ENCODE results near the gene ZGPAT. TPM values are rescaled to one million over a fixed set of nuclear protein-coding genes. Genes with fewer than 3 reads are reported as not detected.

ZGPAT gene
- total RNA-seq, 1 donor from 2014 or later, result 19.2 TPM

DNA sequence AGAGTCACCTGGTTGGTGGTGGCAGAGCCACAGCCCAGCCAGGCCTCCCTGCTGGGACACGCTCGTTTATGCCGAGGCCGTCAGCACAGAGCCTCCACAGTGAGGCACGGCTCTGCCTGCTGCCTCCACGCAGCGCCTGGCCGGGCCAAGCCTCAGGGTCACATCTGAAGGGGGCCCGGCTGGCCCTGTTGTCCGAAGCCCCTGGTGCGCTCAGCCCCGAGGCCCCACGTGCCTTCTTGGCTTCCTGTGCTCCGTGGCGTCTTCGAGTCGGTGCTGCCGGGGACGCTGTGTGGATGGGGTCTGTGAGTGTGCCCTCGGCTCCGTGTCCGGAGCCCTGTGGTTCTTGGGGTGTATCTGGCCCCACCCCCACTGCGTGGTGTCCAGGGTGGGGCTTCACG lies 21.7 kb upstream of the ZGPAT start:
- TF ChIP-seq CTCF (IDR thresholded peaks at IDR 0.05), result no peak
- no peaks in the 10 kb centered on the region for H3K36me3 Mint-ChIP-seq (ENCODE audit: low read depth)
- peak overlapping the region; percentile 49 for H3K27ac Mint-ChIP-seq (ENCODE audit: unreplicated experiment)
- H3K4me1 Mint-ChIP-seq (ENCODE audit: low read depth), result peaks cover 25% of the 10 kb centered on the region
- H3K4me3 Mint-ChIP-seq (ENCODE audit: unreplicated experiment), result no peak overlapping the region
- DNase-seq (ENCODE audit: low spot score), result no peak
- no peaks in the 10 kb centered on the region for H3K27me3 Mint-ChIP-seq (ENCODE audit: low read depth)
- H3K9me3 Mint-ChIP-seq (ENCODE audit: low read depth), result no peaks in the 10 kb centered on the region

DNA sequence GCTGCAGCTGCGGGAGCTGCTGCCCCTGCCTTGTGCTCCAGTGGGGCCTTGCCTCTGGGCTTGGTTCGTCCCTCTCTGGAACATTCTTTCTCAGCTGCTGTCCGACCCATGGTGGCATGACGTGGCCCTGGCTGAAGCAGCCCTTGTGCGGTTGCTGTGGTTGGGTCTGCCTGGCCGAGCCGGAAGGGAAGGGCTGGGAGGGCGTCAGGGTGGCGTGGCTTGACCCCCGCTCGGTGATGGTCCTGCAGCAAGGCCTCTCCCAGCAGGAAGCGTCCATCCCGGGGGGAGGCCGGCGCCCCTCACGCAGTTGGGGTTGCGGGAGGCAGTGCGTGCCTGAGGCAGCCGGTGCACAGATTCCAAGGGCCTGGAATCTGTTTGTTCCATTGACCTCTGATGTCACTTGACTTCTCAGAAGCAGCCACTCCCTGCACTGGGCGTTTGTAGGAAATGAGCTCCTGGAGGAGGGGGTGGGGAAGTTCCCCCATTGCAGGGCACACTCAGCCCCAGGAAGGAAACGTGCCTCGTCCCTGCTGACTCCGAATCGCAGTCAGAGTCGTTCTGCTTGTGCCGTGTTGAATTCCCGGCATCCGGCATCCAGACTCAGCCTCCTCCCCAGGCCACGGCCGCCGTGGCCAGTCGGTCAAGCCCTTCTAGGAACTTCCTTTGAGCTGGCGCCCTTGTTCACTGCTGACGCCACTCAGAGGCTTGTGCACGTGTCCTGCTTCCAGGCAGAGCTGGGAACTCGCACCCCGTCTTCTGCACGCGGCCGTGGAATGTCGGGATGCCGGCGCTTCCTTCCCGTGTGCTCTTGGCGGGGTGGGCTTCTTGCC lies 21.1 kb upstream of the ZGPAT start:
- DNase-seq (ENCODE audit: low spot score), result no peak
- Mint-ChIP-seq H3K4me1 (ENCODE audit: low read depth) (peaks cover 24% of the 10 kb centered on the region), H3K36me3 (ENCODE audit: low read depth) (peaks cover 3% of the 10 kb centered on the region), H3K27ac (ENCODE audit: unreplicated experiment) (peak overlapping the region; percentile 69), H3K27me3 (ENCODE audit: low read depth) (no peaks in the 10 kb centered on the region), H3K9me3 (ENCODE audit: low read depth) (no peaks in the 10 kb centered on the region), H3K4me3 (ENCODE audit: unreplicated experiment) (peak overlapping the region; percentile 2)
- TF ChIP-seq CTCF (IDR thresholded peaks at IDR 0.05), result no peak

- Mint-ChIP-seq H3K27ac (ENCODE audit: unreplicated experiment) (no peak overlapping the region), H3K4me3 (ENCODE audit: unreplicated experiment) (no peak overlapping the region), H3K9me3 (ENCODE audit: low read depth) (no peaks in the 10 kb centered on the region), H3K27me3 (ENCODE audit: low read depth) (no peaks in the 10 kb centered on the region), H3K36me3 (ENCODE audit: low read depth) (peaks cover 3% of the 10 kb centered on the region), H3K4me1 (ENCODE audit: low read depth) (peaks cover 21% of the 10 kb centered on the region)
- no peak for DNase-seq (ENCODE audit: low spot score)
- no peak for TF ChIP-seq CTCF (IDR thresholded peaks at IDR 0.05)
These were observed 20.2 kb upstream of the ZGPAT start for GRCh38 chr20:63687419-63688178.

DNA sequence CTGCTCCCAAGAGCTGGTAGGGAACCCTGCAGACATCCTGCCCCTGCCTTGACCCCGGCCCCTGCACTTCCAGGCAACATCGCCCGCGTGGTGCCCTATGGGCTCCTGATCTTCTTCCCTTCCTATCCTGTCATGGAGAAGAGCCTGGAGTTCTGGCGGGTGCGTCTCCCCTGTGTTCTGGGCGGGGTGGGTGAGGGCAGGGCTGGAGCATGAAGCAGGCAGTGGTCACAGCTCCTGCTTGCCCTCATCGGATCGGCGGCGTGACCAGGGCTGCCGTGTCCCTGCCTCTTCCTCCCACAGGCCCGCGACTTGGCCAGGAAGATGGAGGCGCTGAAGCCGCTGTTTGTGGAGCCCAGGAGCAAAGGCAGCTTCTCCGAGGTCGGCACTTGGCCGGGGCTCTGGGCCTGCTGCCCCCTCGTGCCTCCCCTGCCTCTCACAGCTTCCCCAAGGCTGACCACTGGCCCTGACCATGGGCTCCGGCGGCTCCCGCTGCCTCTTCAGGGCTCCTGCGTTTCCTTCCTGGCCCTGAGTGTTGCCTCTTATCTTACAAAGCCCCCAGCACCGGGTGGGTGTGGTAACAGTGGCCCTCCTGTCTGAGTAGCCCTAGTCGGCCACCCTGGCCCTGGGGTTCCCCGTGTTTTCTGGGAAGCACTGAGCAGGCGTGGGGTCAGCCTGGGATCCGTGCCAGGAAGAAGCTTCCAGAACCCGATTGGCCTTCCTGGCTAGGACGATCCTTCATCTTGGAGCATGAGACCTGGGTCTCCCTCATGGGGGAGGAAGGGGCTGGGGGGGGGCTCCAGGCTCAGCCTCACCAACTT lies 19.4 kb upstream of the ZGPAT start:
- no peak overlapping the region for H3K27ac Mint-ChIP-seq (ENCODE audit: unreplicated experiment)
- peaks cover 17% of the 10 kb centered on the region for H3K4me1 Mint-ChIP-seq (ENCODE audit: low read depth)

More for the DNA sequence above, 19.4 kb upstream of the ZGPAT start:
- Mint-ChIP-seq H3K4me3 (ENCODE audit: unreplicated experiment) (no peak overlapping the region), H3K27me3 (ENCODE audit: low read depth) (no peaks in the 10 kb centered on the region), H3K36me3 (ENCODE audit: low read depth) (peaks cover 3% of the 10 kb centered on the region), H3K9me3 (ENCODE audit: low read depth) (no peaks in the 10 kb centered on the region)
- no peak for DNase-seq (ENCODE audit: low spot score)
- no peak for TF ChIP-seq CTCF (IDR thresholded peaks at IDR 0.05)

Data from chondrocyte (in vitro differentiated cells).